Measurements from ENCODE around the gene KLF14. TPM values are rescaled to one million over a fixed set of nuclear protein-coding genes. Genes with fewer than 3 reads are reported as not detected.

Gene KLF14
- polyA plus RNA-seq, 2 of the 4 experiments (the other 2 are of a cell fraction) = 0.03 TPM; not detected in 1

DNA sequence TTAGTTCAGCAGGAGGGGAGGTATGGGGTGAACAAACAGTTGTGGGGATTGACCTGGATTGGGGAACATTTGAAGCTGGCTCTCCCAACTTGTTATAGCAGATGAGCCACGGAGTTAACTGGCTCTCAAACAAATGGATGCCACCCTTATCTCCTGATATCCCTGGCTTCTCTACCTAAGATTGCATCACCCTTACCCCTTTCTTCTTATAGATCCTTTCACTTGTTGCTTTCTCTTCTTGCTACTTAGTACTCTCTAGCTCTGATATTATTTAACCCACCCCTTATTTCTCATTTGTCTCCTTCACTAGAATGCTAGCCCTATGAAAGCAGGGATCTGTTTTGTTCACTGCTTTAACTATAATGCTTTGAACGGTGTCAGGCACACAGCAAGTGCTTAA, 22.3 kb upstream of the KLF14 start:
- CTCF ChIA-PET = interaction anchor here (0.8 to 4.3 kb wide), 2 partner anchors 24 to 685 kb away, joined by 3 to 38 read pairs; partner anchors contain the start of gene KLHDC10

DNA sequence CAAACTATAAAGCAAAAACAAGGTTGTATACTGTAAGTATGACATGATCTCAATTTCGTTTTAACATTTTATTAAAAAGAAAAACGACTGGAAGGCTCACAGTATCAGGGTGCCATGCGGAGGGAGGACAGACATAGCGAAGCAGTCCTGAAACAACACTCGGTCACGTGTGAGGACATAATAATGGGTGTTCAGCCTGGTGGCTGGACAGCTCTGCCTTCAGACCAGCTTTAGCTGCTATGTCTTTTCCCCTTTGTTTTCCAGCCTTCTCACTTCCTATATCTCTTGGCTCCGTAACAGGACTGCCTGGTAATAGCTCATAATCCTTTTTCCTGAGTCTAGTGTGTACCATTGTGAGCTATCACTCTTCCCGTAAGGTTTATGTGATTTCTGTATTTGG, 18.4 kb upstream of the KLF14 start:
- ATAC-seq (no peak), FAIRE-seq (no peak), DNase-seq (ENCODE audit: low read depth in 1 of 2, low spot score in 1 of 2) (no peak)
- Histone ChIP-seq H3K4me3 (no peak overlapping the region), H3K4me2 (no peak overlapping the region), H3K9me3 (no peaks in the 10 kb centered on the region), H3K27ac (no peak overlapping the region), H3K4me1 (no peaks in the 10 kb centered on the region)
- 56% methylated on average over 8 of the region's 8 CpGs for WGBS (ENCODE audit: missing lambda C conversion rate)
- TF ChIP-seq HOXA7 (CRISPR knock-in tag; IDR thresholded peaks at IDR 0.05) = no peak
- TF ChIP-seq, protein P1, sequence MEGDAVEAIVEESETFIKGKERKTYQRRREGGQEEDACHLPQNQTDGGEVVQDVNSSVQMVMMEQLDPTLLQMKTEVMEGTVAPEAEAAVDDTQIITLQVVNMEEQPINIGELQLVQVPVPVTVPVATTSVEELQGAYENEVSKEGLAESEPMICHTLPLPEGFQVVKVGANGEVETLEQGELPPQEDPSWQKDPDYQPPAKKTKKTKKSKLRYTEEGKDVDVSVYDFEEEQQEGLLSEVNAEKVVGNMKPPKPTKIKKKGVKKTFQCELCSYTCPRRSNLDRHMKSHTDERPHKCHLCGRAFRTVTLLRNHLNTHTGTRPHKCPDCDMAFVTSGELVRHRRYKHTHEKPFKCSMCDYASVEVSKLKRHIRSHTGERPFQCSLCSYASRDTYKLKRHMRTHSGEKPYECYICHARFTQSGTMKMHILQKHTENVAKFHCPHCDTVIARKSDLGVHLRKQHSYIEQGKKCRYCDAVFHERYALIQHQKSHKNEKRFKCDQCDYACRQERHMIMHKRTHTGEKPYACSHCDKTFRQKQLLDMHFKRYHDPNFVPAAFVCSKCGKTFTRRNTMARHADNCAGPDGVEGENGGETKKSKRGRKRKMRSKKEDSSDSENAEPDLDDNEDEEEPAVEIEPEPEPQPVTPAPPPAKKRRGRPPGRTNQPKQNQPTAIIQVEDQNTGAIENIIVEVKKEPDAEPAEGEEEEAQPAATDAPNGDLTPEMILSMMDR (IDR thresholded peaks at IDR 0.05) = no peak
- ChIA-PET POLR2A (no interaction called here), CTCF (interaction anchor here (0.6 to 2.0 kb wide), 2 partner anchors 267 to 681 kb away, joined by 3 to 8 read pairs; no protein-coding TSS in a partner anchor)

More for the DNA sequence above, 22.3 kb upstream of the KLF14 start:
- TF ChIP-seq POLR2AphosphoS2 (conservative IDR thresholded peaks at IDR 0.05; ENCODE audit: low read length) (no peak), KDM5A (IDR thresholded peaks at IDR 0.05) (no peak), RFX5 (IDR thresholded peaks at IDR 0.05) (no peak)
- TF ChIP-seq, protein P2, sequence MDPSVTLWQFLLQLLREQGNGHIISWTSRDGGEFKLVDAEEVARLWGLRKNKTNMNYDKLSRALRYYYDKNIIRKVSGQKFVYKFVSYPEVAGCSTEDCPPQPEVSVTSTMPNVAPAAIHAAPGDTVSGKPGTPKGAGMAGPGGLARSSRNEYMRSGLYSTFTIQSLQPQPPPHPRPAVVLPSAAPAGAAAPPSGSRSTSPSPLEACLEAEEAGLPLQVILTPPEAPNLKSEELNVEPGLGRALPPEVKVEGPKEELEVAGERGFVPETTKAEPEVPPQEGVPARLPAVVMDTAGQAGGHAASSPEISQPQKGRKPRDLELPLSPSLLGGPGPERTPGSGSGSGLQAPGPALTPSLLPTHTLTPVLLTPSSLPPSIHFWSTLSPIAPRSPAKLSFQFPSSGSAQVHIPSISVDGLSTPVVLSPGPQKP (IDR thresholded peaks at IDR 0.05; ENCODE audit: low read depth, low read length) = no peak
- FAIRE-seq (no peak), DNase-seq (ENCODE audit: low read depth in 1 of 2, low spot score in 1 of 2) (no peak), ATAC-seq (no peak)
- H3K9me3 ChIP-seq = no peaks in the 10 kb centered on the region
- H3K4me1 ChIP-seq = no peaks in the 10 kb centered on the region
- no peak overlapping the region for H3K4me3 ChIP-seq
- WGBS (ENCODE audit: missing lambda C conversion rate) = 29% methylated on average over 2 of the region's 2 CpGs
- POLR2A ChIA-PET = no interaction called here
- H3K27ac ChIP-seq = no peak overlapping the region
- H3K4me2 ChIP-seq = no peak overlapping the region

DNA sequence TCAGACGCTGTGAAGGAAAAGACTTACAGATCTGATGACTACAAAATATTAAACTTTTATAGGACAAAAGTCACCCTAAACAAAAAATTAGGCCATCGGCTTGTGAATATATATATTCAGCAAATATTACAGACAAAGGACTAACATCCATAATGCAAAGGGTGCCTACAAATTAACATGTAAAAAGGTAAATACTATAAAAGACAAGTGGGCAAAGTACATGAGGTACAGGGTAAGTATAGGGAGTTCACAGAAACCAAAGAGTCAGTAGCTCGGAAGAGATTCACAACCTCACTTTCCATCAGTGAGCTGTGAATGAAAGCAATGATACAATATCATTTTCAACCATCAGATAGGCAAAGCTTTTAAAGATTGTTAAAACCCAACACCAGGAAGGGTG, 16.7 kb upstream of the KLF14 start:
- H3K4me1 ChIP-seq = no peaks in the 10 kb centered on the region
- no peak overlapping the region for H3K27ac ChIP-seq
- H3K4me3 ChIP-seq = no peak overlapping the region
- ATAC-seq (no peak), DNase-seq (ENCODE audit: low read depth in 1 of 2, low spot score in 1 of 2) (no peak), FAIRE-seq (no peak)
- TF ChIP-seq HOXB13 (CRISPR knock-in tag; IDR thresholded peaks at IDR 0.05; ENCODE audit: low read depth) (no peak), MAZ (IDR thresholded peaks at IDR 0.05; ENCODE audit: borderline replicate concordance, low read depth, low read length) (no peak), HOXA7 (CRISPR knock-in tag; IDR thresholded peaks at IDR 0.05) (no peak), ZSCAN20 (CRISPR knock-in tag; IDR thresholded peaks at IDR 0.05) (no peak), HOXB5 (CRISPR knock-in tag; IDR thresholded peaks at IDR 0.05) (no peak), NPAS2 (CRISPR knock-in tag; IDR thresholded peaks at IDR 0.05; ENCODE audit: borderline replicate concordance) (no peak), FOSB (CRISPR knock-in tag; IDR thresholded peaks at IDR 0.05) (no peak), EHF (CRISPR knock-in tag; IDR thresholded peaks at IDR 0.05) (no peak), PHF8 (IDR thresholded peaks at IDR 0.05; ENCODE audit: borderline replicate concordance, low read depth) (no peak)
- TF ChIP-seq, protein P3, sequence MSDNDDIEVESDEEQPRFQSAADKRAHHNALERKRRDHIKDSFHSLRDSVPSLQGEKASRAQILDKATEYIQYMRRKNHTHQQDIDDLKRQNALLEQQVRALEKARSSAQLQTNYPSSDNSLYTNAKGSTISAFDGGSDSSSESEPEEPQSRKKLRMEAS (IDR thresholded peaks at IDR 0.05) = no peak
- POLR2A ChIA-PET = no interaction called here
- 57% methylated on average over 3 of the region's 3 CpGs for WGBS (ENCODE audit: missing lambda C conversion rate)
- CTCF ChIA-PET = no interaction called here
- no peaks in the 10 kb centered on the region for H3K9me3 ChIP-seq
- no peak overlapping the region for H3K4me2 ChIP-seq

DNA sequence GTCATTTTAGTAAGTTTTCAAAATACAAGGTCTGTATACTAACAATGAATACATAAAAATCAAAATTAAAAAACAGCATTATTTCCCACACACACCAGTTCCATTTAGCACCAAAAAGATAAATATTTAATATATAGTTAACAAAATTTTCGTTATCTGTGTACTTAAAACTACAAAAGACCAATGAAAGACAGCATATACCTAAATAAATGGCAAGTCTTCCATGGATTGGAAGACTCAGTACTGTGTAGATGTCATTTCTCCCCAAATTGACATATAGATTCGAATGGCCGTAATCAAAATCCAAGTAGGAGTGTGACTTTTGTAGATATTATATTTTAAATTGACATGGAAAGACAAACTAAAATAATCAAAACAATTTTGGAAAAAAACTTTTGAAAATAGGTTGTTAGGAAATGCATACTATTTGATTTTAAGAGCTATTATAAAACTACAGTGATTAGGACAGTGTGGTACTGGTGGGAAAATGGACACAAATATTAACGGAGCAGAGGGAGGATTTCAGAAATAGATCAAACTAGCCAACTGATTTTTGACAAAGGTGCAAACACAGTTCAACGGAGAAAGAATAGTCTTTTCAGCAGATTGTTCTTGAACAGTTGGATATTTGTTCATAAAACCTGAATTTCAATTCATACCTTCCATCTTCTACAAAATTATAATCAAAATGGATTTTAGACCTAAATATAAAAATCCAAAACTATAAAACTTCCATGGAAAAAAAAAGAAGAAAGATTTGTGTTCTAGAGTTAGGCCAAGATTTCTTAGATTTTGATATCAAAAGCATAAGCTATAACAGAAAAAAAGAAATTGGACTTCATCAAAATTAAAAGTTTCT, 14.8 kb upstream of the KLF14 start:
- ChIA-PET POLR2A (no interaction called here), CTCF (interaction anchor here (1.2 kb wide), 1 partner anchor 9 kb away, joined by 3 read pairs; no protein-coding TSS in a partner anchor)
- no peak for DNase-seq (ENCODE audit: low read depth in 1 of 2, low spot score in 1 of 2)
- Histone ChIP-seq H3K4me3 (no peak overlapping the region), H3K4me1 (no peaks in the 10 kb centered on the region), H3K27ac (no peak overlapping the region), H3K9me3 (0 out of 3 replicates have a peak, but pooled peaks cover 3% of the 10 kb centered on the region), H3K4me2 (no peak overlapping the region)
- ATAC-seq = no peak
- 58% methylated on average over 5 of the region's 5 CpGs for WGBS (ENCODE audit: missing lambda C conversion rate)
- peak; percentile 76 for FAIRE-seq
- no peak for TF ChIP-seq HOXA7 (CRISPR knock-in tag; IDR thresholded peaks at IDR 0.05)
- TF ChIP-seq FOSB (CRISPR knock-in tag; IDR thresholded peaks at IDR 0.05) = no peak
- peak; percentile 64; the same call in 1 of the 2 replicates for TF ChIP-seq RNF2 (IDR thresholded peaks at IDR 0.05; ENCODE audit: borderline replicate concordance, low read depth)
- no peak for TF ChIP-seq POLR2AphosphoS2 (conservative IDR thresholded peaks at IDR 0.05; ENCODE audit: low read length)
- TF ChIP-seq, protein P4, sequence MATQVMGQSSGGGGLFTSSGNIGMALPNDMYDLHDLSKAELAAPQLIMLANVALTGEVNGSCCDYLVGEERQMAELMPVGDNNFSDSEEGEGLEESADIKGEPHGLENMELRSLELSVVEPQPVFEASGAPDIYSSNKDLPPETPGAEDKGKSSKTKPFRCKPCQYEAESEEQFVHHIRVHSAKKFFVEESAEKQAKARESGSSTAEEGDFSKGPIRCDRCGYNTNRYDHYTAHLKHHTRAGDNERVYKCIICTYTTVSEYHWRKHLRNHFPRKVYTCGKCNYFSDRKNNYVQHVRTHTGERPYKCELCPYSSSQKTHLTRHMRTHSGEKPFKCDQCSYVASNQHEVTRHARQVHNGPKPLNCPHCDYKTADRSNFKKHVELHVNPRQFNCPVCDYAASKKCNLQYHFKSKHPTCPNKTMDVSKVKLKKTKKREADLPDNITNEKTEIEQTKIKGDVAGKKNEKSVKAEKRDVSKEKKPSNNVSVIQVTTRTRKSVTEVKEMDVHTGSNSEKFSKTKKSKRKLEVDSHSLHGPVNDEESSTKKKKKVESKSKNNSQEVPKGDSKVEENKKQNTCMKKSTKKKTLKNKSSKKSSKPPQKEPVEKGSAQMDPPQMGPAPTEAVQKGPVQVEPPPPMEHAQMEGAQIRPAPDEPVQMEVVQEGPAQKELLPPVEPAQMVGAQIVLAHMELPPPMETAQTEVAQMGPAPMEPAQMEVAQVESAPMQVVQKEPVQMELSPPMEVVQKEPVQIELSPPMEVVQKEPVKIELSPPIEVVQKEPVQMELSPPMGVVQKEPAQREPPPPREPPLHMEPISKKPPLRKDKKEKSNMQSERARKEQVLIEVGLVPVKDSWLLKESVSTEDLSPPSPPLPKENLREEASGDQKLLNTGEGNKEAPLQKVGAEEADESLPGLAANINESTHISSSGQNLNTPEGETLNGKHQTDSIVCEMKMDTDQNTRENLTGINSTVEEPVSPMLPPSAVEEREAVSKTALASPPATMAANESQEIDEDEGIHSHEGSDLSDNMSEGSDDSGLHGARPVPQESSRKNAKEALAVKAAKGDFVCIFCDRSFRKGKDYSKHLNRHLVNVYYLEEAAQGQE (IDR thresholded peaks at IDR 0.05) = no peak

Data from A549 (cell line).